Calu3 (cell line): ENCODE results near the gene TSHR. TPM values are rescaled to one million over a fixed set of nuclear protein-coding genes. Genes with fewer than 3 reads are reported as not detected.

ENCODE experiments used
- BruUV-seq: library from RNA; stranded (reverse); fragments of 400-500 nt; replicated peaks from 2 replicates; lab custom pipeline; 2021; lab: Mats Ljungman, UMichigan
- CTCF ChIA-PET: fragments of 300-600 bp; sonication (Branson Sonifier 250); formaldehyde crosslinking; loops from one replicate; lab custom pipeline; 2022; ENCODE audit warnings: antibody characterized with exemption; lab: Charles Lee
- DNase-seq: peaks from one replicate; pipeline ENCODE4 v3.0.0; 2022
- H3K27ac Mint-ChIP-seq: one replicate; pipeline ENCODE4 v1.8.0; 2022; ENCODE audit warnings: mixed read lengths; ENCODE audit not compliant: unreplicated experiment
- H3K27me3 Mint-ChIP-seq: one replicate; pipeline ENCODE4 v1.8.0; 2022; ENCODE audit warnings: mixed read lengths; ENCODE audit not compliant: unreplicated experiment
- H3K36me3 Mint-ChIP-seq: one replicate; pipeline ENCODE4 v1.8.0; 2022; ENCODE audit warnings: mild to moderate bottlenecking, moderate library complexity, mixed read lengths; ENCODE audit not compliant: insufficient read depth, unreplicated experiment
- H3K4me1 Mint-ChIP-seq: one replicate; pipeline ENCODE4 v1.8.0; 2022; ENCODE audit warnings: mild to moderate bottlenecking, low read depth, mixed read lengths; ENCODE audit not compliant: unreplicated experiment
- H3K4me3 Mint-ChIP-seq: one replicate; pipeline ENCODE4 v1.8.0; 2022; ENCODE audit warnings: mild to moderate bottlenecking, low read depth, moderate library complexity, mixed read lengths; ENCODE audit not compliant: unreplicated experiment
- H3K9me3 Mint-ChIP-seq: one replicate; pipeline ENCODE4 v1.8.0; 2022; ENCODE audit warnings: low read depth, mixed read lengths; ENCODE audit not compliant: unreplicated experiment
- intact Hi-C: fragments of 100-400 bp; cut with micrococcal nuclease; formaldehyde crosslinking; loops from one replicate; pipeline ENCODE4 v1.10.0; 2022; ENCODE audit not compliant: unreplicated experiment
- total RNA-seq: library from RNA; stranded (reverse); gene quantifications from 2 replicates; pipeline ENCODE4 v1.2.3, GENCODE V29; 2022
- TF ChIP-seq, protein P1 (sequence below): fragments of 200-600 bp; IDR thresholded peaks from one replicate; pipeline ENCODE4 v1.8.0; 2022; ENCODE audit warnings: antibody characterized with exemption; ENCODE audit not compliant: unreplicated experiment

TSHR gene
- total RNA-seq, 1 experiment from 2014 or later = not detected

DNA sequence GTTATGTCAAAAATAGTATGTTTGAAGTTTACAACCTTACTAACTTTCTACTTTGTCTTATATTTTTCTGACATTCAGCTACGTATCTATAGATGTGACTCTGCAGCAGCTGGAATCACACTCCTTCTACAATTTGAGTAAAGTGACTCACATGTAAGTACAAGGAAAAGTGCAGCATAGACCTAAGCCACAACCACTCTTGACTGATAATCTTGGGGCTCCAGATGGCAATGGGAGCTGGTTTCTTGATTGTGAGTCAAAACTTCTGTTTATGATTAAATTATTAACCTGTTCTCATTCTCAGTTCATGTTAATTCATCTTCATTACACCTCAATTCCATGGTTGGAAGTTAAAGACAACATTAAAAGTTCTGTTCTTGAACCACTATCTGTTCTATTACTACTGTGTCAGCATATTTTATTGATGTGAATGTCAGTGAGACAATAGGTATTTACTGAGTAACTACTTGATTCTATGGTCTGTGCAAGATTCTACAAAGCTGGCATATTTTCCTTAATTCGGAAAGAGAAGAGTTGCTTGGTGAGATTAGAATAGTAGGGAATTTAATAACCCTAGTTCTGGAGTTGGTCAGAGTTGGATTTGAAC is 112.9 kb downstream of the TSHR start:
- peaks cover 5% of the 10 kb centered on the region for H3K9me3 Mint-ChIP-seq
- CTCF ChIA-PET = no interaction called here
- no peak for DNase-seq
- no peaks in the 10 kb centered on the region for H3K27me3 Mint-ChIP-seq
- intact Hi-C loops = no loop called here
- no peaks in the 10 kb centered on the region for H3K4me1 Mint-ChIP-seq
- H3K27ac Mint-ChIP-seq = no peak overlapping the region
- BruUV-seq = no TSS peak
- TF ChIP-seq, protein P1, sequence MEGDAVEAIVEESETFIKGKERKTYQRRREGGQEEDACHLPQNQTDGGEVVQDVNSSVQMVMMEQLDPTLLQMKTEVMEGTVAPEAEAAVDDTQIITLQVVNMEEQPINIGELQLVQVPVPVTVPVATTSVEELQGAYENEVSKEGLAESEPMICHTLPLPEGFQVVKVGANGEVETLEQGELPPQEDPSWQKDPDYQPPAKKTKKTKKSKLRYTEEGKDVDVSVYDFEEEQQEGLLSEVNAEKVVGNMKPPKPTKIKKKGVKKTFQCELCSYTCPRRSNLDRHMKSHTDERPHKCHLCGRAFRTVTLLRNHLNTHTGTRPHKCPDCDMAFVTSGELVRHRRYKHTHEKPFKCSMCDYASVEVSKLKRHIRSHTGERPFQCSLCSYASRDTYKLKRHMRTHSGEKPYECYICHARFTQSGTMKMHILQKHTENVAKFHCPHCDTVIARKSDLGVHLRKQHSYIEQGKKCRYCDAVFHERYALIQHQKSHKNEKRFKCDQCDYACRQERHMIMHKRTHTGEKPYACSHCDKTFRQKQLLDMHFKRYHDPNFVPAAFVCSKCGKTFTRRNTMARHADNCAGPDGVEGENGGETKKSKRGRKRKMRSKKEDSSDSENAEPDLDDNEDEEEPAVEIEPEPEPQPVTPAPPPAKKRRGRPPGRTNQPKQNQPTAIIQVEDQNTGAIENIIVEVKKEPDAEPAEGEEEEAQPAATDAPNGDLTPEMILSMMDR = no peak
- H3K4me3 Mint-ChIP-seq = no peak overlapping the region
- no peaks in the 10 kb centered on the region for H3K36me3 Mint-ChIP-seq

DNA sequence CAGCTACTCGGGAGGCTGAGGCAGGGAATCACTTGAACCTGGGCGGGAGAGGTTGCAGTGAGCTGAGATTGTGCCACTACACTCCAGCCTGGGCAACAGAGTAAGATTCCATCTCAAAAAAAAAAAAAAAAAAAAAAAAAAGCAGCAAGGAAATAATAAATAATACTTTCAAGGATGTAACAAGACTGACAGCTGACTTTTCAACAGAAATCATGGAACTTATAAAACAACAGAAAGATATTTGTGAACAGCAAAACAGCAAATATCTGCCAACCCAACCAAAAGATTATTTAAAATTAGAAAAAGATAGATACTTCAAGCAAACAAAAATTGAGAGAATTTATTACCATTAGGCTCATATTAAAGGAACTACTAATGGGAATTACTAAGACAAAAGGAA is 115.1 kb downstream of the TSHR start:
- TF ChIP-seq, protein P1 = no peak
- CTCF ChIA-PET = no interaction called here
- no peak overlapping the region for H3K27ac Mint-ChIP-seq
- H3K36me3 Mint-ChIP-seq = no peaks in the 10 kb centered on the region
- no peak overlapping the region for H3K4me3 Mint-ChIP-seq
- intact Hi-C loops = no loop called here
- no peak for DNase-seq
- no TSS peak for BruUV-seq
- peaks cover 5% of the 10 kb centered on the region for H3K9me3 Mint-ChIP-seq
- no peaks in the 10 kb centered on the region for H3K27me3 Mint-ChIP-seq
- no peaks in the 10 kb centered on the region for H3K4me1 Mint-ChIP-seq

DNA sequence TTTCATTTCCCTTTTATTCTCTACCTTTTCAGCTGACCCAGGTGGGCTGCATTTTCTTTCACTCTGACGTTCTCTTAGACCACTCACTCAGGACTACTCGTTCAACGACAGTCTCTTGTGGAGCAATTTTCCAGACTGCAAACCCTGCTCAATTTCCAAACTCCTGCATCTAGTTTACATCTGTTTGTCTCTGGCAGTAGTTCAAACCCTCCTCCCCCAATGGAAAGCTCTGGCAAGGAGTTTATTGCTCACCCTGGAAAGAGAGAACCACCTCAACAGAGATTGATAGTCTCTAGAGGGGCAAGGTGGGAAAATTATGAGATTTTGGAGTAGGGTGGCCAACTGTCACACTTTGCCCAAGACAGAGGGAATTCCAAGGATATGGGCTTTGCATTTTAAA is 130.2 kb downstream of the TSHR start:
- H3K4me3 Mint-ChIP-seq = no peak overlapping the region

DNA sequence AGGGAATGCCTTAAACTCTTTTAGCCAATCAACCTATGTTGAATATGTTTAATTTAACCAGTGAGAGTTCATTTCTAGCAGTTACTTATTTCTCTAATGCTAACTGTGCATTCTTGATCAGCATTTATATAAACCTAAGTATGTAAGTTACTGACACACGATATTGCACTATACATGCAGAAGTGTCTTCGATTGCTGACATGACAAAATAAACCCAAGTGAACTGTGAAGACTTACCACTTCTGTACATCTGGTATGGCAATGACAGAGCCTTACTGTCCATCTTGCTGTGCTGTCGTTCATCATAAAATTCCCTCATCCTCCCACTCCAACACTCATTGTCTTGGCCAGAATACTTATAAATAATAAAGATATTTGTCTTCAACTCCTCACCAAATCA is 131.8 kb downstream of the TSHR start:
- Mint-ChIP-seq H3K36me3 (no peaks in the 10 kb centered on the region), H3K9me3 (no peaks in the 10 kb centered on the region), H3K27me3 (peaks cover 30% of the 10 kb centered on the region), H3K27ac (no peak overlapping the region), H3K4me3 (no peak overlapping the region), H3K4me1 (no peaks in the 10 kb centered on the region)
- DNase-seq = no peak
- TF ChIP-seq, protein P1 = no peak
- CTCF ChIA-PET = no interaction called here
- intact Hi-C loops = no loop called here
- BruUV-seq = no TSS peak

More for the DNA sequence above, 130.2 kb downstream of the TSHR start:
- Mint-ChIP-seq H3K27me3 (peaks cover 20% of the 10 kb centered on the region), H3K36me3 (no peaks in the 10 kb centered on the region), H3K27ac (no peak overlapping the region), H3K9me3 (no peaks in the 10 kb centered on the region), H3K4me1 (no peaks in the 10 kb centered on the region)
- BruUV-seq = no TSS peak
- CTCF ChIA-PET = no interaction called here
- TF ChIP-seq, protein P1 = no peak
- intact Hi-C loops = no loop called here
- no peak for DNase-seq
